GM21515 (cell line): Measurements from ENCODE around the gene SMARCA2.

Experiments used
- ATAC-seq: cut with Tn5 transposase; IDR thresholded peaks from one replicate; pipeline ENCODE4 v1.9.1; 2021; ENCODE audit not compliant: unreplicated experiment

The SMARCA2 gene

GRCh38 chr9:2199999-2200796, 185.1 kb downstream of the SMARCA2 start:
- no peak for ATAC-seq

DNA sequence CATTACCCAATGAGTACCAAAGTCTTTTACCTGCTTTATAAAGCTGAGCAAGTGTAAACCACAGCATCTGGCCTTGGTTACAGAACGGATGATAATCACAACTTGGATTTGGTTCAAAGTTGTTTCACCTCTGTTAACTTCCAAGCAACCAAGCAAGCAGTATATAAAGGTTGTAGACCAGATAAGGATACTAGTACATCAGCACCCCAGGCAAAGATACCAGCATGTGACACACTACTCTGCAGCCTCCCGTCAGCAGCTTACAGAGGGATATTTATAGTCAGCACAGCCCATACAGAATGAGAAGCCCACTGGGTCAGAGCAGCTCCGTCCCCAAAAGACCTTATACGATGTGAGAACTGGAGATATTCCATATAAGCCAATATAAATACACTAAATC, 193.3 kb downstream of the SMARCA2 start:
- ATAC-seq, result no peak

- ATAC-seq, result no peak
Measured at GRCh38 chr9:2208991-2209390, 193.8 kb downstream of the SMARCA2 start.

DNA sequence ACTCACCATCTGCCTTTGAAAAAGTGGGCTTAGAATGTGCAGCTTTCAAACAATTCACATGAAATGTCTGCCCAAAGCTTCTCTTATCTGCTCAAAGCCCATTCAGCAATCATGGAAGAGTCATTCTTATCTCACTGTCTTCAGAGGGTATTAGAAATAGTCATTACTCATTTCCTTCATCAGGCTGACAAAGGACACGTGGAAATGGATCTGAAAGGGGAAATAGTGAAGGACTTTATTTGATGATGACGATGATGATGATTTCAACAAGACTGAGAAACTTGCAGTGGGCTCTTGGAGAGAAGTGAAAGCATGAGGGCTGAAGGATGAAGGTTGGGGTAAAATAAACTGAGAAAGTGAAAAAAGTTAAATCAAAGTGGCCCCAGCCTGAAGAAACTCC, 194.3 kb downstream of the SMARCA2 start:
- no peak for ATAC-seq

DNA sequence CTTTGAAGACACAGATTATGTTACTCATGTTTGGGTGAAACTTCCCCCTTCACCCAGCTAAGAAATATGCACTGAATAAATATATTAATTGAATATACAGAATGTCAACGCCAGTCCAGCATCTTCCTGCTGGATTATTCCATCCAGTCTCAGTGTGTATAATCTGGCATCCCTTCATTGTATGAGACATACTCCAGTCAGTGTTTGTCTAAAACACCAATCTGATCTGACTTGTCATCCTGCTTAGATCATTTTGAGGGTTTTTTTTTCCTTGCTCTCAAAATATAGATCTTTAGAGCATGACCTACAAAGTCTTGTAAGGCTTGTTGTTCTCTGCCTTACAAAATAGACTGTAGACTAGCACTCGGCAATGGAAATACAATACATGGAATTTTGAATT, 195.1 kb downstream of the SMARCA2 start:
- no peak for ATAC-seq

DNA sequence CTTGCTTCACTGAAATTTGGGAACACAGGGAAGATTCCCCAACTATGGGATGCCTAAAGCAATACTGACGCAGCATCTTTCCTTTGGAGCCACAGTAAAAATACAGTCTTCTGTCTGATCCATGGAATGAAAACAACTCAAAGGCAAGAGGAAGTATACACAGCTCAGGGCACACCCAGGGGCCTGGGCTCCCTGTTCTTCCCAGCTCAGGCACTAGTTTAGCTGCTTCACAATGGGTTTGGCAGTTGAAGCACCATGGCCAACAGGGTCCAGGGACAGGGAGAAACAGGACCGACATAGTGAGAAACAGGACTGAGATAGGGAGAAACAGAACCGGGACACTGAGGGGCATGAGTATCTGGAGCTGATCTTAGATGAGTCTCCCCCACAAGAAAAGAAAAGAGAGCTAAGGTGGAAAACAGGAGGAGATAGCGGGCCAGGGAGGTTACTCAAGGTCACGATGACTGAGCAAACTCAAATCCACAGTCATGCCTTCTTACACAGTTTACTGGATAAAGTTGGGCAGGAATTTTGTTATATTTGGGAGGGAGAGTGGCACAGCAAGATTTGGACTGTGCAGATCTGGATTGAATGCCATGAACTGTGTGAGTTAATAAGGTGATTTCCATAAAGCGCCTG, 198.8 kb downstream of the SMARCA2 start:
- no peak for ATAC-seq

DNA sequence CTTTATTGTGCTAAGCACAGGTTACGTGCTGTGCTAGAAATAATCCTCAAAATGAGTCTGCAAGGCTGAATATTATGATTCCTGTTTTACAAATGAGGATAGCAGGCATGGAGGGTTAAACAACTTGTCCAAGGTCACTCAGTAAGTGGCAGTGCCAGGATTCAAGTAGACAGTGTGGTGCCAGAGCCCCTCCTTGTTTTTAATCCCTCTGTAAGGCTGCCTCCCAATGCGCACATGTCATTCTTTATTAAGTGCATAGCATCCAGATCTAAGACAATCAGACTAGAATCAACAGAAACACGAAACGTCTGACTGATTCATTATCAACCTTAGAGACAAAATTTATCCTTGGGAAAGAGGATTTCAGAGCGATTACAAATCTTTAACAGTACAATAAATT, 199.6 kb downstream of the SMARCA2 start:
- ATAC-seq, result no peak

GRCh38 chr9:2215921-2216441, 200.8 kb downstream of the SMARCA2 start:
- ATAC-seq, result no peak

DNA sequence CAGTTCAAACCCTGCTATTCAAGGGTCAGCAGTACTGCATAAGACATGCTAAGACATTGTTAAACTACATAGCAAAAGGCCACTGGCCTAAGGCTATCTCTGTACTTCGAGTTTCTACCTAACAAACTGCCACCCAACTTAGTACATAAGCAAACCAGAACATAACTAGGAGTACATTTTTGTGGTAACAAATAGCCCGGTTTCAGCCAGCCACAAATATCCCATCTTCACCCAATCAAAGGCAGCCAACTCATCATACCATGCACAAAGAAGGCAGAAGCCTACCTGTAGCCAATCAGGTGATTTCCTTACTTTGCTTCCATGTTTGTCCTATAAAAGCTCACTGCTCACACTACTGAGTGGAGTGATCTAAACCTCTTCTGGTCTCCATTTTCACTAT, 201.4 kb downstream of the SMARCA2 start:
- no peak for ATAC-seq

DNA sequence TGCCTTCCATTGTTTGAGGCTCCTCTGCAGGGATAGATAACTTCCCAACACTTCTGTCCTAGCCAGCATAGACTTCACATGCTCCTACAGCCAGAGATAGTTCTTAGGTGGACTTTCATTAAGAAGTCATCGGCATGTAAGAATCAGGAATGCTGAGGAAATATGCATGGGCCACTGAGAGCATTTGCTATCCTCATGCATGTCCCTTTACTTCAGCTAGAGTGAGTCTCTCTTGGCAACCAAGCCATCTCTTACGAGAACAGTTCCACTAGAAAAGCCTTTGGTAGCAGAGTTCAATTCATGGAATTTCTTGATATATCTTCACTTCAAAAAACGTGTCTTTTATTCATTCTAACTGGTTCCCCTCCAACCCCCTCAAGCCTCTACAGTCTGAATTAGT, 202.4 kb downstream of the SMARCA2 start:
- no peak for ATAC-seq

- no peak for ATAC-seq
Measured at GRCh38 chr9:2220036-2220435, 204.9 kb downstream of the SMARCA2 start.

GRCh38 chr9:2227144-2227867, 212.2 kb downstream of the SMARCA2 start:
- no peak for ATAC-seq

GRCh38 chr9:2228132-2228531, 213.0 kb downstream of the SMARCA2 start:
- ATAC-seq, result no peak

GRCh38 chr9:2228641-2229040, 213.5 kb downstream of the SMARCA2 start:
- ATAC-seq, result peak; percentile 18

DNA sequence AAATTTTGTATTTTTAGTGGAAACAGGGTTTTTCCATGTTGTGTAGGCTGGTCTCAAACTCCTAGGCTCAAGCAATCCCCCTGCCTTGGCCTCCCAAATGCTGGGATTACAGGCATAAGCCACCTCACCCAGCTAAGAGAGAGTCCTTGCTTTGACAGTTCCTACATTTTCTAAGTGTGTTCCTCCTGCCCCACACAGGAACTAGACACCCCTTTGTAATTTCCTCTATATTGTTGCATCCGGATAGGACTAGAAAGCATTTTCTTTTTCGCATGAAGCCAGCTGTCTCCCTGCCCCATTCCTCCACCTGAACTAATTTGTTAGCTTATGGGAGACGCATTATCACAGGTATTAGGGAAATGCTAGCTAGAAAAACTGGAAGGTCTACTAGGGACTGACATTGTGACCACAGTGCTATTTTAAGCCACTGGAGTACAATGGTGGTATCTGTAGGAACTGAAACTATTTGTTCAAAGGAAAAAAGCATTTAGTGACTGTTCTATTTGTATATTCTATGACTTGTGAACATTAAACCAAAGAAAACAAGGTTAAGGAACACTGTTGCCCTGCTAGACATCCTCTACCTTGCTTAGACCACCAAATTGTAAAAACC, 214.1 kb downstream of the SMARCA2 start:
- ATAC-seq, result peak; percentile 87

GRCh38 chr9:2230362-2230761, 215.2 kb downstream of the SMARCA2 start:
- no peak for ATAC-seq

GRCh38 chr9:2231101-2231500, 216.0 kb downstream of the SMARCA2 start:
- ATAC-seq, result no peak

DNA sequence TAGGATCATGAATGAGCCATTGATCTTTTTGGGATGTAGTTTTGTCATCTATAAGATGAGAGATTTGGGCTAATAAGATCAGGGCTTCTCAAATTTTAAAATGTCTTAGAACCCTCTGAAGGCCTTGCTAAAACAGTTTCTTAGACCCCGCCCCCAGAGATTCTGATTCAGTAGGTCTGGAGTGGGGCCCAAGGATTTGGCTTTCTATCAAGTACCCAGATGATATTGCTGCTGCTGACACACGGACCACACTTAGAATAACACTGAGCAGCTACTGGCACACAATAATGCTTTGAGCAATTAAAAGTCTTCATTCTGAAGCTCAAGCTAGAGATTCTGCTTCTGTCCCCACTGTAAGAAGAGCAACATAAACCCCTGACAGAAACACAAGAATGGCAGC, 216.7 kb downstream of the SMARCA2 start:
- no peak for ATAC-seq

- ATAC-seq, result no peak
Measured at GRCh38 chr9:2233274-2233673, 218.1 kb downstream of the SMARCA2 start.

DNA sequence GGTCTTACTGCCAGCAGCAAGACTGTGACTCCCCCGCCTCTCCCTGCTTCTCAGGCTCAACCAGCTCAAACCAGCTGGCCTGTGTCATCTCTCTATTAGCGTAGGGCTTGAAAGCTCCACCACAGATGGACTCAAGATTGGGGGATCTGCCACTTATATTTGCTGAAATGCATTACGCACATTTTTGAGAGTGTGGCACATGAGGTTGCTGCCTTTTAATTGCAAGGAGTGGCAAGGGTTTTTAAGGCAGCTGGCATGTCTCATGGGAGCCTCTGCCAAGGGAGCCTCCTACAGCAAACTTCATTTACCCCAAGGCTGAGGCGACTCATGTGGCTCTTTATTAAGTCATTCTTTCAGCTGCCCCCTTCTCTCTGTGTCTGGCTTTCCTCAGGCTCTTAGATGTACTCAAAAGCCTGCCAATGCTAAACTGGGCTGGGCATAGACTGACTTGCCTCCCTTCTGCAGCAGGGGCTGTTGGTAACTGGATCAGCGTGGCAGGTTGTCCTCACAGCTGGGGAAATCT, 219.3 kb downstream of the SMARCA2 start:
- no peak for ATAC-seq

DNA sequence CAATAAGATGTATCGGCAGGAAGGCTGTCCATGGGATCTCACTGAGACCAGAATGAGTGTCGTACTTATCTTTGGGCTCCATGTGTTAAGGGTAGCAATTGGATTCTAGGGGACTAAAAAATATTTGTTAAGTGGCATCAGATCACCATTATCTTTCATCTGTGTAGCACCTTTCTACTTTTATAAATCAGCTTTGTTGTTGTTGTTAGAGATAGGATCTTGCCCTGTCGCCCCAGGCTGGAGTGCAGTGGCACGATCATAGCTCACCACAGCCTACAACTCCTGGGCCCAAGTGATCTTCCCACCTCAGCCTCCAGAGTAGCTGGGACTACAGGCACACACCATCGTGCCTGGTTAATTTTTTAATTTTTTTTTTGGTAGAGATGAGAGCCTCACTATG, 220.5 kb downstream of the SMARCA2 start:
- no peak for ATAC-seq
